CD4-positive, alpha-beta T cell (primary cell): ENCODE results near the gene RYK. TPM values are rescaled to one million over a fixed set of nuclear protein-coding genes. Genes with fewer than 3 reads are reported as not detected.

Source experiments
- ATAC-seq: fragments of 200-7000 bp; cut with Tn5 transposase; one replicate; pipeline ENCODE4 v1.10.0; 2022; ENCODE audit warnings: mild to moderate bottlenecking; ENCODE audit not compliant: poor library complexity
- CTCF ChIA-PET: fragments of 350-600 bp; sonication (Branson Sonifier 250); formaldehyde crosslinking; loops from one replicate; lab custom pipeline; 2021; ENCODE audit warnings: antibody characterized with exemption, inconsistent platforms; lab: Charles Lee
- POLR2A ChIA-PET: fragments of 350-600 bp; sonication (Branson Sonifier 250); formaldehyde crosslinking; loops from one replicate; lab custom pipeline; 2021; ENCODE audit warnings: antibody characterized with exemption, inconsistent platforms; lab: Charles Lee
- DNase-seq, 14 experiments: peaks; one replicate each; pipeline ENCODE4 v3.0.0-alpha.2; 2013 to 2020; ENCODE audit warnings: mixed read lengths in 2 of 14
- H3K27ac ChIP-seq, 2 donors: one replicate each; pipeline versions ENCODE4 v1.5.1 to v1.7.0; 2013; ENCODE audit warnings: low read length in 2 of 2, low read depth in 1 of 2, mild to moderate bottlenecking in 1 of 2
- H3K27me3 ChIP-seq, 2 experiments: 1 replicate in 1 of 2; 2 replicates in 1 of 2; pipeline versions ENCODE4 v1.6.1 to v1.7.0; 2013; ENCODE audit warnings: low read length in 2 of 2, control low read depth in 1 of 2, mild to moderate bottlenecking in 1 of 2, moderate library complexity in 1 of 2; ENCODE audit not compliant: insufficient read depth in 2 of 2, control insufficient read depth in 1 of 2
- H3K36me3 ChIP-seq: one replicate; pipeline ENCODE4 v1.6.1; 2013; ENCODE audit warnings: low read length, control low read depth; ENCODE audit not compliant: insufficient read depth
- H3K4me1 ChIP-seq: one replicate; pipeline ENCODE4 v1.6.1; 2013; ENCODE audit warnings: low read length, control low read depth; ENCODE audit not compliant: insufficient read depth
- H3K4me3 ChIP-seq: one replicate; pipeline ENCODE4 v1.5.1; 2013; ENCODE audit warnings: mild to moderate bottlenecking, low read length, moderate library complexity
- H3K9me3 ChIP-seq, 2 experiments: 1 replicate in 1 of 2; 2 replicates in 1 of 2; pipeline versions ENCODE4 v1.6.1 to v1.7.0; 2013; ENCODE audit warnings: low read length in 2 of 2, mild to moderate bottlenecking in 2 of 2, control low read depth in 1 of 2, moderate library complexity in 1 of 2; ENCODE audit not compliant: control insufficient read depth in 1 of 2, insufficient read depth in 1 of 2
- H3K27ac Mint-ChIP-seq: one replicate; pipeline ENCODE4 v1.8.0; 2020; ENCODE audit warnings: mixed read lengths
- H3K27me3 Mint-ChIP-seq: one replicate; pipeline ENCODE4 v1.8.0; 2021; ENCODE audit warnings: mixed read lengths
- H3K36me3 Mint-ChIP-seq: one replicate; pipeline ENCODE4 v1.8.0; 2021; ENCODE audit warnings: low read depth, mixed read lengths
- H3K4me1 Mint-ChIP-seq: one replicate; pipeline ENCODE4 v1.8.0; 2021; ENCODE audit warnings: low read depth, mixed read lengths
- H3K4me3 Mint-ChIP-seq: one replicate; pipeline ENCODE4 v1.8.0; 2020; ENCODE audit warnings: mild to moderate bottlenecking, mixed read lengths
- H3K9me3 Mint-ChIP-seq: one replicate; pipeline ENCODE4 v1.8.0; 2020; ENCODE audit warnings: mixed read lengths
- intact Hi-C, 2 experiments: fragments of 100-400 bp; cut with DNase I in 1 of 2; cut with micrococcal nuclease in 1 of 2; formaldehyde crosslinking; loops; one replicate each; pipeline versions ENCODE4 v1.15.1 to v1.9.0; 2023 to 2025; cut with DNase I, micrococcal nuclease
- total RNA-seq, 174 experiments: library from RNA in 2 of 174; stranded (reverse) in 2 of 174; gene quantifications; one replicate each; pipeline ENCODE4 v1.2.3 and lab custom pipeline; 2021 to 2026
- TF ChIP-seq, protein P1 (sequence below): fragments of 200-600 bp; IDR thresholded peaks from one replicate; pipeline ENCODE4 v1.8.0; 2022; ENCODE audit warnings: antibody characterized with exemption, mild to moderate bottlenecking

RYK gene
- total RNA-seq, 2 experiments from 2014 or later = 57.6 to 59.2 TPM

DNA sequence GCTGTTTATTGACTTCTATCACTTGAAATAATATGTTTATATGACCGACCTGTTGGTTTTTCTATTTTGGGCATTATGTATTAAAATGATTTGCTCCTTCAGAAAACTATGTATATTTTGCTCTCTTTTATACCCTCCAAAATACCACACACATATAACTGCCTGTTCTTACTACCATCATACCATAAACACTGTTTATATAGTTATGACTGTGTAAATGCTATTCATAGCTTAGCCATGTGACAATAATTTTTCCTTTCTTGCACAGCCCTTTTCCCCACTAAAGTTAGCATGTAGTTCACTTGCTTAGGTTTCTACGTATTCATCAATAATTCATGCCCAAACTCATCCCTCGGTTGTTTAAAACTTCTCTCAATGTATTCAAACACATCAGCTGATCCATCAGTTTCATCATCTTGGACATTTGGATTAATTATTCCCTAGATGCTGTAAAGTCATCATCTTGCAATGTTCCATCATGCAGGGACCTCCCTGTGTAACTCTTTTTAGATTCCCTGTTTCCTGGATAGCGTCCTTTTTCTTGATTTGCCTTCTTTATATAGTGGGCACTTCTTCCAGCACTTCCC is 8.2 kb upstream of the RYK start:
- no peak for ATAC-seq
- Mint-ChIP-seq H3K9me3 (no peaks in the 10 kb centered on the region), H3K4me3 (no peak overlapping the region), H3K4me1 (peaks cover 17% of the 10 kb centered on the region), H3K36me3 (no peaks in the 10 kb centered on the region), H3K27ac (no peak overlapping the region), H3K27me3 (peaks cover 5% of the 10 kb centered on the region)
- Histone ChIP-seq H3K4me3 (no peak overlapping the region), H3K27ac (no peak overlapping the region), H3K4me1 (no peaks in the 10 kb centered on the region), H3K9me3 (no peaks in the 10 kb centered on the region), H3K27me3 (no peaks in the 10 kb centered on the region), H3K36me3 (no peaks in the 10 kb centered on the region)
- no peak for DNase-seq
- intact Hi-C loops = no loop called here
- ChIA-PET CTCF (interaction anchor here (0.8 kb wide), 1 partner anchor 47 kb away, joined by 3 read pairs; no protein-coding TSS in a partner anchor), POLR2A (no interaction called here)
- TF ChIP-seq, protein P1, sequence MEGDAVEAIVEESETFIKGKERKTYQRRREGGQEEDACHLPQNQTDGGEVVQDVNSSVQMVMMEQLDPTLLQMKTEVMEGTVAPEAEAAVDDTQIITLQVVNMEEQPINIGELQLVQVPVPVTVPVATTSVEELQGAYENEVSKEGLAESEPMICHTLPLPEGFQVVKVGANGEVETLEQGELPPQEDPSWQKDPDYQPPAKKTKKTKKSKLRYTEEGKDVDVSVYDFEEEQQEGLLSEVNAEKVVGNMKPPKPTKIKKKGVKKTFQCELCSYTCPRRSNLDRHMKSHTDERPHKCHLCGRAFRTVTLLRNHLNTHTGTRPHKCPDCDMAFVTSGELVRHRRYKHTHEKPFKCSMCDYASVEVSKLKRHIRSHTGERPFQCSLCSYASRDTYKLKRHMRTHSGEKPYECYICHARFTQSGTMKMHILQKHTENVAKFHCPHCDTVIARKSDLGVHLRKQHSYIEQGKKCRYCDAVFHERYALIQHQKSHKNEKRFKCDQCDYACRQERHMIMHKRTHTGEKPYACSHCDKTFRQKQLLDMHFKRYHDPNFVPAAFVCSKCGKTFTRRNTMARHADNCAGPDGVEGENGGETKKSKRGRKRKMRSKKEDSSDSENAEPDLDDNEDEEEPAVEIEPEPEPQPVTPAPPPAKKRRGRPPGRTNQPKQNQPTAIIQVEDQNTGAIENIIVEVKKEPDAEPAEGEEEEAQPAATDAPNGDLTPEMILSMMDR = no peak

DNA sequence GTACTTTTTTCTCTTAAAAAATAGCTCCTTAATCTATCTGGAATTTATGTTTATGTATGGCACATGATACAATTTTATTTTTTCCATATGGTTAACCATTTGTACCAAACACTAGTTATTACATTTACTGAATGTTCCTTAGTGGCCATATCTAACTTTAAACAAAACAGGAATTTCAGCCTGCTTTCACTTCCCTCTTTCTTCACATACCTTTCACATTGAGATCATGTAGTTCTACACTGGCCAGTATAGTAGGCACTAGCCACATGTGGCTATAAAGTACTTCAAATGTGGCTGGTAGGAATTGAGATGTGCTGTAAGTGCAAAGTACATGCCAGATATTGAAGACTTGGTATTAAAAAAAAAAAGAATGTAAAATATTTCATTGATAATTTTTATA is 4.7 kb upstream of the RYK start:
- ATAC-seq (no peak), DNase-seq (no peak)
- H3K9me3 Mint-ChIP-seq = no peaks in the 10 kb centered on the region
- H3K4me3 Mint-ChIP-seq = no peak overlapping the region
- POLR2A ChIA-PET = no interaction called here
- TF ChIP-seq, protein P1 = no peak
- CTCF ChIA-PET = interaction anchor here (1.1 kb wide), 1 partner anchor 9 kb away, joined by 3 read pairs; no protein-coding TSS in a partner anchor
- intact Hi-C loops = no loop called here
- no peaks in the 10 kb centered on the region for H3K27me3 ChIP-seq
- H3K4me3 ChIP-seq = no peak overlapping the region
- peaks cover 28% of the 10 kb centered on the region for H3K4me1 Mint-ChIP-seq
- no peaks in the 10 kb centered on the region for H3K27me3 Mint-ChIP-seq
- H3K4me1 ChIP-seq = peaks cover 12% of the 10 kb centered on the region
- no peak overlapping the region for H3K27ac Mint-ChIP-seq
- no peaks in the 10 kb centered on the region for H3K9me3 ChIP-seq
- peaks cover 3% of the 10 kb centered on the region for H3K36me3 Mint-ChIP-seq
- no peaks in the 10 kb centered on the region for H3K36me3 ChIP-seq
- no peak overlapping the region for H3K27ac ChIP-seq

DNA sequence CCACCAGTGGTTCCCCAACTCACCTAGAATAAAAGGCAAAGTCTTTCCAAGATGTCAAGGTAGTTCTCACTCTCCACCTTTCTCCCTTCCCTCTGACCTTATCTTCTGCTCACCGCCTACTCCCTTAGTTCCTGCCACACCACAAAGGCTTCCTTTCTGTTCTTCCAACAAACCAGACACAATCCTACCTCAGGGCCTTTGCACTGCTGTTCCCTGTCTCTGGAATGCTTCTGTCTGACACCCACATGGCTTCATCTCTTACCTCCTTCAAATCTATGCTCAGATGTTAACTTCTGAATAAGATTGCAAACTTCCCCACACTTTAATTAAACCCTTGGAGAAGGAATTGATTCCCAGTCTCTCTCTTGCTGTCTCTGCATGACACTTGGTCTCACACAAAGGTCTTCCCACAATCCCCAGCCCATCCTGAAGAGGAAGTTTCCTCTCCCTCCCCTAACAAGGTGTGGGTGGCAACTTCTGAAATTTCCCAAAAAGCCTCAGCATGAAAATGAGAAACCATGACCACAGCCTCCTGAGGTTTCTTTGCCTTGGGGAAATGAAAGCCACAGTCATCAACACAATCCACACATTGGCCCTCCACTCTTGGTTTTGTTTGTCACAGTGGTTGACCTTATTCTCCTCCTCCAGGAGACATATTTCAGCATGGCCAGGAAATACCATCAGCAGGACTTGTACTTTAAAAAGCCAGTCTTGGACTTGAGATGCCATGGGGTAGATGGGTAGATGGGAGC is 3.0 kb upstream of the RYK start:
- H3K9me3 Mint-ChIP-seq = no peaks in the 10 kb centered on the region
- DNase-seq (no peak), ATAC-seq (no peak)
- peak overlapping the region; percentile 88 for H3K4me3 Mint-ChIP-seq
- POLR2A ChIA-PET = no interaction called here
- CTCF ChIA-PET = no interaction called here
- Histone ChIP-seq H3K4me1 (peaks cover 13% of the 10 kb centered on the region), H3K36me3 (no peaks in the 10 kb centered on the region), H3K9me3 (no peaks in the 10 kb centered on the region), H3K27me3 (no peaks in the 10 kb centered on the region), H3K27ac (no peak overlapping the region), H3K4me3 (no peak overlapping the region)
- peaks cover 17% of the 10 kb centered on the region for H3K36me3 Mint-ChIP-seq
- no peaks in the 10 kb centered on the region for H3K27me3 Mint-ChIP-seq
- peaks cover 43% of the 10 kb centered on the region for H3K4me1 Mint-ChIP-seq
- intact Hi-C loops = loop anchor here (5.0 kb wide), 4 partner anchors 39 to 1531 kb away; partner anchors contain the start of gene NPHP3 (in 1 of the 2)
- H3K27ac Mint-ChIP-seq = peak overlapping the region; percentile 73
- TF ChIP-seq, protein P1 = no peak
